ENCODE data around the gene ANKRD9.

ANKRD9 gene

GRCh38 chr14:102505775-102506625 is 3.6 kb downstream of the ANKRD9 start:
- H3K4me3 ChIP-seq (replicated peaks; ENCODE audit: low read depth, low read length): no peak overlapping the region
- no peak for TF ChIP-seq CTCF (IDR thresholded peaks at IDR 0.05; ENCODE audit: insufficient read depth, low read length, poor library complexity, severe bottlenecking)
- no peaks in the 10 kb centered on the region for H3K27me3 ChIP-seq (replicated peaks; ENCODE audit: control insufficient read depth, insufficient read depth, low read length)
- no peak for DNase-seq (ENCODE audit: extremely low read depth, insufficient read length)
- no peaks in the 10 kb centered on the region; the same call in 1 of the 2 replicates for H3K36me3 ChIP-seq (ENCODE audit: control insufficient read depth, insufficient read depth, low read length)

GRCh38 chr14:102505000-102505619 is 4.5 kb downstream of the ANKRD9 start:
- Histone ChIP-seq H3K4me3 (replicated peaks; ENCODE audit: low read depth, low read length) (no peak overlapping the region), H3K36me3 (ENCODE audit: control insufficient read depth, insufficient read depth, low read length) (no peaks in the 10 kb centered on the region; the same call in 1 of the 2 replicates), H3K27me3 (replicated peaks; ENCODE audit: control insufficient read depth, insufficient read depth, low read length) (no peaks in the 10 kb centered on the region)
- DNase-seq (ENCODE audit: extremely low read depth, insufficient read length): no peak
- TF ChIP-seq CTCF (IDR thresholded peaks at IDR 0.05; ENCODE audit: insufficient read depth, low read length, poor library complexity, severe bottlenecking): no peak

GRCh38 chr14:102504328-102504999 is 5.1 kb downstream of the ANKRD9 start:
- H3K27me3 ChIP-seq (replicated peaks; ENCODE audit: control insufficient read depth, insufficient read depth, low read length): no peaks in the 10 kb centered on the region
- TF ChIP-seq CTCF (IDR thresholded peaks at IDR 0.05; ENCODE audit: insufficient read depth, low read length, poor library complexity, severe bottlenecking): no peak

GRCh38 chr14:102503641-102504327 is 5.8 kb downstream of the ANKRD9 start:
- no peak for TF ChIP-seq CTCF (IDR thresholded peaks at IDR 0.05; ENCODE audit: insufficient read depth, low read length, poor library complexity, severe bottlenecking)
- Histone ChIP-seq H3K36me3 (ENCODE audit: control insufficient read depth, insufficient read depth, low read length) (peaks cover 2% of the 10 kb centered on the region), H3K4me3 (replicated peaks; ENCODE audit: low read depth, low read length) (no peak overlapping the region), H3K27me3 (replicated peaks; ENCODE audit: control insufficient read depth, insufficient read depth, low read length) (no peaks in the 10 kb centered on the region)
- no peak for DNase-seq (ENCODE audit: extremely low read depth, insufficient read length)

More at GRCh38 chr14:102504328-102504999, 5.1 kb downstream of the ANKRD9 start:
- no peaks in the 10 kb centered on the region; the same call in 1 of the 2 replicates for H3K36me3 ChIP-seq (ENCODE audit: control insufficient read depth, insufficient read depth, low read length)
- no peak for DNase-seq (ENCODE audit: extremely low read depth, insufficient read length)
- H3K4me3 ChIP-seq (replicated peaks; ENCODE audit: low read depth, low read length): no peak overlapping the region

- no peak for DNase-seq (ENCODE audit: extremely low read depth, insufficient read length)
- Histone ChIP-seq H3K27me3 (replicated peaks; ENCODE audit: control insufficient read depth, insufficient read depth, low read length) (no peaks in the 10 kb centered on the region), H3K4me3 (replicated peaks; ENCODE audit: low read depth, low read length) (no peak overlapping the region), H3K36me3 (ENCODE audit: control insufficient read depth, insufficient read depth, low read length) (peaks cover 3% of the 10 kb centered on the region)
- TF ChIP-seq CTCF (IDR thresholded peaks at IDR 0.05; ENCODE audit: insufficient read depth, low read length, poor library complexity, severe bottlenecking): no peak
Measured at GRCh38 chr14:102502571-102502970, 7.0 kb downstream of the ANKRD9 start.

Measured in GM06990 (cell line).